ENCODE data around the gene ZC3H18.

Gene ZC3H18

GRCh38 chr16:88631384-88631783 lies 61.2 kb downstream of the ZC3H18 start:
- Histone ChIP-seq H3K4me3 (ENCODE audit: low read length) (no peak overlapping the region), H3K9me2 (replicated peaks; ENCODE audit: control insufficient read depth, low read length) (no peaks in the 10 kb centered on the region), H3K36me3 (ENCODE audit: control insufficient read depth, low read length) (peaks cover 59% of the 10 kb centered on the region), H3K79me2 (ENCODE audit: control insufficient read depth, low read length) (no peaks in the 10 kb centered on the region), H3K27me3 (ENCODE audit: control insufficient read depth, low read length) (no peaks in the 10 kb centered on the region), H3K4me2 (ENCODE audit: low read length) (no peak overlapping the region), H3K4me1 (ENCODE audit: control insufficient read depth, low read length) (peaks cover 43% of the 10 kb centered on the region), H4K20me1 (ENCODE audit: control insufficient read depth, insufficient read depth, low read depth, low read length) (no peaks in the 10 kb centered on the region; the same call in 1 of the 2 replicates), H3K27ac (ENCODE audit: low read depth, low read length) (no peak overlapping the region), H3F3A (ENCODE audit: control insufficient read depth, insufficient read depth) (0 out of 2 replicates have a peak, but pooled peaks cover 7% of the 10 kb centered on the region), H3K9me3 (ENCODE audit: control insufficient read depth, insufficient read depth, low read length) (no peaks in the 10 kb centered on the region)
- TF ChIP-seq CTCF (IDR thresholded peaks at IDR 0.05; ENCODE audit: low read depth, low read length, poor library complexity, severe bottlenecking): no peak
- TF ChIP-seq EZH2phosphoT487 (IDR thresholded peaks at IDR 0.05; ENCODE audit: borderline replicate concordance, low read length): no peak

GRCh38 chr16:88631920-88632586 lies 61.9 kb downstream of the ZC3H18 start:
- Histone ChIP-seq H3K36me3 (ENCODE audit: control insufficient read depth, low read length) (peaks cover 54% of the 10 kb centered on the region), H4K20me1 (ENCODE audit: control insufficient read depth, insufficient read depth, low read depth, low read length) (no peaks in the 10 kb centered on the region; the same call in 1 of the 2 replicates), H3K4me3 (ENCODE audit: low read length) (no peak overlapping the region), H3F3A (ENCODE audit: control insufficient read depth, insufficient read depth) (0 out of 2 replicates have a peak, but pooled peaks cover 7% of the 10 kb centered on the region), H3K9me3 (ENCODE audit: control insufficient read depth, insufficient read depth, low read length) (no peaks in the 10 kb centered on the region), H3K9me2 (replicated peaks; ENCODE audit: control insufficient read depth, low read length) (no peaks in the 10 kb centered on the region), H3K4me2 (ENCODE audit: low read length) (no peak overlapping the region), H3K79me2 (ENCODE audit: control insufficient read depth, low read length) (no peaks in the 10 kb centered on the region), H3K4me1 (ENCODE audit: control insufficient read depth, low read length) (peaks cover 44% of the 10 kb centered on the region), H3K27me3 (ENCODE audit: control insufficient read depth, low read length) (no peaks in the 10 kb centered on the region), H3K27ac (ENCODE audit: low read depth, low read length) (no peak overlapping the region)
- no peak for TF ChIP-seq EZH2phosphoT487 (IDR thresholded peaks at IDR 0.05; ENCODE audit: borderline replicate concordance, low read length)
- no peak for TF ChIP-seq CTCF (IDR thresholded peaks at IDR 0.05; ENCODE audit: low read depth, low read length, poor library complexity, severe bottlenecking)

DNA sequence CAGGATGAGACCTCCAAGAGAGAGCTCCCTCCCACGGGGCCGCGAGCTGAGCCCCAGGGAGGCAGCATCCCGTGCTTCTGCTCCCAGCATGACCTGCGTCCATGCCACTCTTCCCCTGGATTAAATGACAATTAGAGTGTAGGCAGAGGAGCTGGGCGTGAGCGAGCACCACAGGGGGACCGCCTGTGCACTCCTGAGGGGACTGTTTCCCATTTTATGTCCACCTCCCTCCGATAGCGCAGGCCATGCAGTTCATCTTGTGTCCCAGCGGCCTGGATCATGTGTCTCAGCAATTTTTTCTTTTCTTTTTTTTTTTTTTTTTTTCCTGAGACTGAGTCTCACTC lies 62.4 kb downstream of the ZC3H18 start:
- Histone ChIP-seq H3K79me2 (ENCODE audit: control insufficient read depth, low read length) (no peaks in the 10 kb centered on the region), H4K20me1 (ENCODE audit: control insufficient read depth, insufficient read depth, low read depth, low read length) (no peaks in the 10 kb centered on the region), H3K27me3 (ENCODE audit: control insufficient read depth, low read length) (no peaks in the 10 kb centered on the region; the same call in 1 of the 2 replicates), H3K36me3 (ENCODE audit: control insufficient read depth, low read length) (peaks cover 49% of the 10 kb centered on the region), H3K9me2 (replicated peaks; ENCODE audit: control insufficient read depth, low read length) (no peaks in the 10 kb centered on the region), H3K9me3 (ENCODE audit: control insufficient read depth, insufficient read depth, low read length) (no peaks in the 10 kb centered on the region), H3K27ac (ENCODE audit: low read depth, low read length) (no peak overlapping the region), H3K4me3 (ENCODE audit: low read length) (no peak overlapping the region), H3K4me2 (ENCODE audit: low read length) (no peak overlapping the region), H3F3A (ENCODE audit: control insufficient read depth, insufficient read depth) (peaks cover 7% of the 10 kb centered on the region), H3K4me1 (ENCODE audit: control insufficient read depth, low read length) (peaks cover 50% of the 10 kb centered on the region)
- TF ChIP-seq EZH2phosphoT487 (IDR thresholded peaks at IDR 0.05; ENCODE audit: borderline replicate concordance, low read length): no peak
- TF ChIP-seq CTCF (IDR thresholded peaks at IDR 0.05; ENCODE audit: low read depth, low read length, poor library complexity, severe bottlenecking): no peak
